Right lobe of liver (tissue), 4 donors: ENCODE results near the gene COG8.

Experiments used
- CTCF ChIP-seq, 4 donors: fragments of 200-600 bp in 3 of 4; fragments of 450-650 bp in 1 of 4; IDR thresholded peaks; one replicate each; pipeline versions ENCODE4 v1.5.1 to v1.8.0; 2016 to 2022; ENCODE audit warnings: antibody characterized with exemption in 4 of 4, mild to moderate bottlenecking in 2 of 4
- POLR2A ChIP-seq: fragments of 450-650 bp; IDR thresholded peaks from one replicate; pipeline ENCODE4 v1.6.1; 2017; ENCODE audit warnings: antibody characterized with exemption, mild to moderate bottlenecking
- donor health status: DM: no; HTN: no; CAD: no.
- donor health status: DM: no; HTN: no; CAD: no.
- donor health status: DM: no; HTN: yes; CAD: no.

DNA sequence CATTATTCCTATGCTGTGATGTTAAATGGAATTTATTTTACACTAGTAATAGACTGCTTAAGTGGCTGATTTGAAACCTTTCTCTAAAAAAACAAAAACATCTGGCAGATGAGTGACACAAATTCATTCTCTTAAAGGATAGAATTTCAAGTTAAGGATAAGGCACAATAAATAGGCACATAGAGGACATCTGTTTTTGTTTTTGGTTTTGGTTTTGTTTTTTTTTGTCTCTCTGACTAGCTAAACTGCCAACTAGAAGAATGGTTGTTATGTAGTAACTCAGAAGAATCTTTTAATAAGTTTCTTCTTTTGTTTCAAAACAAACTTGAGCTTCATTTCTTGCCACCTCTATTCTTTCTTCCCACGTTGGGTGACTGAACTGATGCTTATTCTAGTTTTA lies 33.3 kb downstream of the COG8 start:
- TF ChIP-seq POLR2A = no peak
- no peak for TF ChIP-seq CTCF (IDR thresholded peaks at IDR 0.05)
